Natural killer cell treated with Interleukin-12 subunit alpha and Interleukin-12 subunit beta and Interleukin-15 and Interleukin-18, amount 100 ng/mL, for 72 hours (primary cell): ENCODE measurements around the gene CFAP92. TPM values are rescaled to one million over a fixed set of nuclear protein-coding genes. Genes with fewer than 3 reads are reported as not detected.

Experiments used
- ATAC-seq, 2 donors: fragments of 150-1000 bp; cut with Tn5 transposase in 1 of 2; sonication (Bioruptor Pico), chemical (Tn5 transposase) in 1 of 2; 2 replicates each; pipeline ENCODE4 v1.10.0; 2021
- DNase-seq: peaks from one replicate; pipeline ENCODE4 v3.0.0; 2022; ENCODE audit warnings: low spot score
- H3K27ac Mint-ChIP-seq, 2 donors: 1 replicate in 1 of 2; 2 replicates in 1 of 2; pipeline ENCODE4 v1.8.0; 2022; ENCODE audit warnings: mixed read lengths in 2 of 2, mild to moderate bottlenecking in 1 of 2, moderate library complexity in 1 of 2
- H3K27me3 Mint-ChIP-seq, 2 donors: 1 replicate in 1 of 2; 2 replicates in 1 of 2; pipeline ENCODE4 v1.8.0; 2022; ENCODE audit warnings: mixed read lengths in 2 of 2
- H3K36me3 Mint-ChIP-seq: one replicate; pipeline ENCODE4 v1.8.0; 2022; ENCODE audit warnings: mixed read lengths
- H3K4me1 Mint-ChIP-seq, 2 donors: 1 replicate in 1 of 2; 2 replicates in 1 of 2; pipeline ENCODE4 v1.8.0; 2022; ENCODE audit warnings: low read depth in 2 of 2, mixed read lengths in 2 of 2, mild to moderate bottlenecking in 1 of 2
- H3K4me3 Mint-ChIP-seq: one replicate; pipeline ENCODE4 v1.8.0; 2022; ENCODE audit warnings: mixed read lengths
- H3K9me3 Mint-ChIP-seq: 2 replicates; pipeline ENCODE4 v1.8.0; 2022; ENCODE audit warnings: mixed read lengths
- total RNA-seq, 2 donors: library from RNA; stranded (reverse); gene quantifications; one replicate each; pipeline ENCODE4 v1.2.3, GENCODE V29; 2022

Gene CFAP92
- total RNA-seq, 2 donors from 2014 or later = 0.50 TPM; not detected in 1

DNA sequence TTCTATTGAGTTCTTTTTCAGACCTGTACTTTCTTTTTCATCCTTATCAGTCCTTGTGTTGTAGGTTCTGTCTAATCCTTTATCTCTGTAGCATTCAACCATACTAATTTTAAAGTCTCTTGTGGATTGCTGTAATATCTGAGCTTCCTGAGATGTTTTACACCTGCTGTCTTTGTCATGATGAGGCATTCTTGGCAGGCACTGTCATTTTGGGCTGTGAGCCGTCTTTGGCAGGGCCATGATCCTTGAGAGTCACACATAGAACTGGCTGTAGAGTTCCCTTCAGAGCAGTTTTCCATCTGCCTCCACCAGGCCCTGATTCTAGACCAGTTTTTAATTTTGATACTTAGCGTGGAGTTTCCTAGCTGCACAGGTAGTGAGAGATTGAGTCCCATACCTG lies 13.9 kb upstream of the CFAP92 start:
- Mint-ChIP-seq H3K36me3 (no peaks in the 10 kb centered on the region), H3K4me3 (no peak overlapping the region), H3K9me3 (no peaks in the 10 kb centered on the region), H3K4me1 (peaks cover 17 to 23% of the 10 kb centered on the region in 2 donors), H3K27ac (no peak overlapping the region), H3K27me3 (peaks cover 11 to 17% of the 10 kb centered on the region in 2 donors)
- DNase-seq (no peak), ATAC-seq (no peak)

DNA sequence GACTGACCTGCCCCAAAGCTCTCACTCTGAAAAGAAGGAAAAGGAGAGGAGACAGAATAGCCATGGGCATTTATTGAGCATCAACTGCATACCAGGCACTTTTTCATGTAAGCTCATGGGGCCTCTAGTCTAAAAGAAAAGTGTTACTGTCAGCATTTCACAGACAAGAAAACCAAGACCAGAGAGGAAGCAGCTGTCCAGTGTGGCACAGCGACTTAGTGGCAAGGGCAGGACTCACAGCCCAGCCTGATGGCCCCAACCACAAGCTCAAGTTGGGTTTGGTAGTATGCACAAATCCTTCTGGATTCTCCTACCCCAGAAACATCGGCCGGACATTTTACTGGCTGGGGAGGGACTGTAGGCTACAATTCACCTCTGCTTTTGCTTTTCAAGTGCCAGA lies 13.0 kb upstream of the CFAP92 start:
- Mint-ChIP-seq H3K4me1 (peaks cover 25 to 31% of the 10 kb centered on the region in 2 donors), H3K27me3 (peaks cover 19 to 26% of the 10 kb centered on the region in 2 donors)

DNA sequence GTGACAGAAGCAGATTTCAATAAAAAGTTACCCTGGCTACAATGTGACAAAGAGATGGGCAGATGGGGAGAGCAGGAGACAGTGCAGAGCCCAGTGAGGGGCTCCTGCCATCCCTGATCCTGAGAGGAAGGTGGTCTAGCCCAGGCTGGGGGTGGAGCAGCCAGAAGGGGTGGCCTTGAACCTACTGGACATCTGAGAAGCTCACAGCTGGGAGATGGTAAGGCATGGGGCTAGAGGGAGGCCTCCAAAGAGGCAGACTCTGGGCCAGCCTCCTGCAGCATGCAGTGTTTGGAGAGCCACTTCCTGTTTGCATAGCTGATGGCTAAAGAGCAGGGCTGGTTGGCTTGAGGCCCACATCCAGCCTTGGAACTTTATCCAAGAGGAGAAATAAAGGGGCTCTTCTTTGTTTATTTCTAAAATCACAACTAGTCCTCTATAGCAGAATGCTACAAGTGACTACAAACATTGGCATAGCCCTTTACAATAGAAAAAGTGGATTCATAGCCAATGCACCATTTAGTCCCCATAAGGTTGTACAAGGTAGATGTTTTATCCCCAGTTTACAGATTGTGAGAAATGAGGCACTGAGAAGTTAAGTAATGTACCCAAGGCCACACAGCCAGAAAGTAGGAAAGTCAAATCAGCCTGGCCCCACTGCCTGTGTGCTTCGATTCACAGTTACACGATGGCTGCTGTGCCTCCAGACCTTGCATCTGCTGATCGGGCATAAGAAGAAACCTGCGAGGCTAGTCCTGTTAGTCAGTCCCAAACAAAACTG lies 11.8 kb upstream of the CFAP92 start:
- H3K4me3 Mint-ChIP-seq = no peak overlapping the region
- H3K27me3 Mint-ChIP-seq = peaks cover 20 to 27% of the 10 kb centered on the region in 2 donors
- DNase-seq (no peak), ATAC-seq (no peak)
- H3K9me3 Mint-ChIP-seq = no peaks in the 10 kb centered on the region
- H3K4me1 Mint-ChIP-seq = peaks cover 27 to 31% of the 10 kb centered on the region in 2 donors
- H3K36me3 Mint-ChIP-seq = no peaks in the 10 kb centered on the region
- no peak overlapping the region for H3K27ac Mint-ChIP-seq

More for the DNA sequence above, 13.0 kb upstream of the CFAP92 start:
- H3K27ac Mint-ChIP-seq = no peak overlapping the region
- no peaks in the 10 kb centered on the region for H3K9me3 Mint-ChIP-seq
- no peaks in the 10 kb centered on the region for H3K36me3 Mint-ChIP-seq
- no peak overlapping the region for H3K4me3 Mint-ChIP-seq
- ATAC-seq = no peak
- no peak for DNase-seq

DNA sequence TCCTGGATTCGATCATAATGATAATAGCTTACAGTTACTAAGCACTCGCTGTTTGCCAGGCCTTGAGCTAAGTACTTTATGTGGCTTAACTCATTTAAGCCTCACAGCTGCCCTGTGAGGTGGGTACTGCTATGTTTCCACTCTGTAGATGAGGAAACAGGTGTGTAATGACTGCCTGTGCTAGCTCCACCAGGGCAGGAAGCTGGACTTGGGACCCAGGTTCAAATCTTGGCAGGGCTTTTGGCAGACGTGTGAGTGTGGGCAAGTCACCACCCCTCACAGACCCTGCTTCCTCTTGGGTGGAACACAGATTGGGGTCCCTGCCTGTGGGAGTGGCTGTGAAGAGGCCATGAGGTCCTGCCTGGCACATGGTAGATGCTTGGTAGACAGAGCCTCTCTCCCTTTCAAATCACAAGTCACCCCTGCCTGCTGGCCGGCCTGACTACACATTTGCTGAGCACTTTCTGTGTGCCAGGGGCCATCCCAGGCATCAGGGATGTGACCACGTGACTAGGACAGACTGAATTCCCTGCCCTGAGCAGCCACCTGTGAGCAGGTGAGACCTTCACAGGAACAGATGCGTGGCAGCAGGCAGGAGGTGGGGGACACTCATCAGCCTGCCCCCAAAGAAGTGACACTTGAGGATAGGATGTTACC lies 10.9 kb upstream of the CFAP92 start:
- H3K27ac Mint-ChIP-seq = peak overlapping the region in 1 of 2 donors; percentile 5
- H3K27me3 Mint-ChIP-seq = peaks cover 26 to 36% of the 10 kb centered on the region in 2 donors
- ATAC-seq (no peak), DNase-seq (no peak)
- H3K36me3 Mint-ChIP-seq = no peaks in the 10 kb centered on the region
- peaks cover 29 to 31% of the 10 kb centered on the region in 2 donors for H3K4me1 Mint-ChIP-seq
- H3K9me3 Mint-ChIP-seq = no peaks in the 10 kb centered on the region
- H3K4me3 Mint-ChIP-seq = peak overlapping the region; percentile 32

GRCh38 chr3:129003578-129004112 lies 9.8 kb upstream of the CFAP92 start:
- ATAC-seq (peak; percentile 59 to 79), DNase-seq (no peak)
- Mint-ChIP-seq H3K4me3 (peak overlapping the region; percentile 69), H3K27ac (no peak overlapping the region), H3K9me3 (no peaks in the 10 kb centered on the region), H3K27me3 (peaks cover 26 to 36% of the 10 kb centered on the region in 2 donors), H3K4me1 (peaks cover 29 to 31% of the 10 kb centered on the region in 2 donors), H3K36me3 (no peaks in the 10 kb centered on the region)

- Mint-ChIP-seq H3K27me3 (peaks cover 26 to 36% of the 10 kb centered on the region in 2 donors), H3K4me1 (peaks cover 29 to 31% of the 10 kb centered on the region in 2 donors), H3K4me3 (peak overlapping the region; percentile 69), H3K36me3 (no peaks in the 10 kb centered on the region), H3K27ac (no peak overlapping the region), H3K9me3 (no peaks in the 10 kb centered on the region)
- no peak for DNase-seq
- ATAC-seq = no peak
Measured at GRCh38 chr3:129002573-129003569, 9.0 kb upstream of the CFAP92 start.

DNA sequence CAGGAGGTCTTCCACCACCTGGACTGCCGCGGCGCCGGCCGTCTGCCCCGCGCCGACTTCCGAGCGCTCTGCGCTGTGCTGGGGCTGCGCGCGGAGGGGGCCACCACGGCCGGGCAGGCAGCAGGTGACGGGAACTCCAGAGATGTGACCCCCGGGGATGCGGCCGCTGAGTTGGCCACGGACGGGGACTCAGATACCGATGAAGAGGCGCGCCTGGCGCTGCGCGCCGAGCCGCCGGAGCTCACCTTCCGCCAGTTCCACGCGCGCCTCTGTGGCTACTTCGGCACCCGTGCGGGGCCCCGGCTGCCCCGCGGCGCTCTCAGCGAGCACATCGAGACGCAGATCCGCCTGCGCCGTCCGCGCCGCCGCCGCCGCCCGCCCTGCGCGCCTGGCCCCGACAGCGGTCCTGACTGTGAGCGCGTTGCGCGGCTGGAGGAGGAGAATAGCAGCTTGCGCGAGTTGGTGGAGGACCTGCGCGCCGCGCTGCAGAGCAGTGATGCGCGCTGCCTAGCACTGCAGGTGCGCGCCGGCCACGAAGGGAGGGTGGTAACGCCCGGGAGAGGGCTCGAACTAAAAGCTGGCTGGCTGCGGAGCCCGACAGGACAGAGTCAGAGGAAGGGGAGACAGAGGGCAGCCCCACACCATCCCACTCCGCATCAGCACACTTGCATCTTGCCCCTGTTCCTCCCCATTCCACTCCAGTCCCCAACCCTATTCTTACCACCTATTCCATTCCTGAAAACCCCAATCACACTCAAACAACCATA lies 8.1 kb upstream of the CFAP92 start:
- peak overlapping the region; percentile 69 for H3K4me3 Mint-ChIP-seq
- peaks cover 26 to 36% of the 10 kb centered on the region in 2 donors for H3K27me3 Mint-ChIP-seq
- H3K9me3 Mint-ChIP-seq = no peaks in the 10 kb centered on the region
- DNase-seq = no peak
- ATAC-seq = peak; percentile 56 to 60
- peaks cover 28 to 29% of the 10 kb centered on the region in 2 donors for H3K4me1 Mint-ChIP-seq
- H3K27ac Mint-ChIP-seq = no peak overlapping the region
- no peaks in the 10 kb centered on the region for H3K36me3 Mint-ChIP-seq

DNA sequence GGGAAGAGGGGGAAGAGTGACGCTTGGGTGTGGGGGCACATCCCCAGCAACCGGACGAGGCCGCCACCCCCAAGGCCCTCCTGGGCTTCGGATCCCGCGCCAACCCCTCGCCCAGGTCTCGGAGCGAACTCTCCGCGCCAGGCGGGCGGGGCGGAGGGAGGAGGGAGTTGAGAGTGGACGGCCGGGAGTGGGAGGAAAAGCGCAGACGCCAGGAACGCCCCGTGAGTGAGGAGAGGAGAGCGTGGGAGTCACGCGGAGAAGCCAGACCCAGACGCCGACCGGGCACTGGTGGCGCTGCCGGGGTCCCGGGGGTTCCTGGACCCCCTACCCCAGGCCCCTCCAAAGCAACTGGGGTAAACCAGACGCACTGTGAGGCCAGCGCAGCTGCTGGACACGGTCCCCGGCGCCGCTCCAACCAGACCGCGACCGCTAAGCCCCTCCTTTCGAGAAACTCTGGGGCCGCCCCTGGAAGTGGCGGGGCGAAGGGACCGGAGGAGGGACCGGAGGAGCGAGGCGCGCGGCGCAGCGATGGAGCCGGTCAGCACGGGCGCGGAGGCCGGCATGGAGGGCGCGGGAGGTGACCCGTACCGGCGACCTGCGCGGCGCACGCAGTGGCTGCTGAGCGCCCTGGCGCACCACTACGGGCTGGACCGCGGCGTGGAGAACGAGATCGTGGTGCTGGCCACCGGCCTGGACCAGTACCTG lies 7.4 kb upstream of the CFAP92 start, which contains the start of gene EFCC1:
TSS of gene EFCC1 (plus strand) at position 204 of the 705 bp plus-strand sequence. CDS start at position 529, 325 bp downstream.
- H3K4me3 Mint-ChIP-seq = peak within 1 kb of the TSS; percentile 69
- H3K9me3 Mint-ChIP-seq = no peaks in the 10 kb centered on the region
- peaks cover 28 to 29% of the 10 kb centered on the region in 2 donors for H3K4me1 Mint-ChIP-seq
- no peak within 1 kb of the TSS for H3K27ac Mint-ChIP-seq
- DNase-seq (no peak), ATAC-seq (peak; percentile 59 to 74)
- H3K36me3 Mint-ChIP-seq = no peaks in the 10 kb centered on the region
- H3K27me3 Mint-ChIP-seq = peaks cover 26 to 36% of the 10 kb centered on the region in 2 donors

GRCh38 chr3:129000742-129001100 lies 6.8 kb upstream of the CFAP92 start:
- DNase-seq (no peak), ATAC-seq (no peak)
- H3K9me3 Mint-ChIP-seq = no peaks in the 10 kb centered on the region
- no peaks in the 10 kb centered on the region for H3K36me3 Mint-ChIP-seq
- peaks cover 26 to 36% of the 10 kb centered on the region in 2 donors for H3K27me3 Mint-ChIP-seq
- H3K27ac Mint-ChIP-seq = no peak overlapping the region
- peaks cover 28 to 29% of the 10 kb centered on the region in 2 donors for H3K4me1 Mint-ChIP-seq
- H3K4me3 Mint-ChIP-seq = no peak overlapping the region

GRCh38 chr3:128999102-128999501 lies 5.2 kb upstream of the CFAP92 start:
- H3K4me1 Mint-ChIP-seq = peaks cover 19 to 27% of the 10 kb centered on the region in 2 donors
- H3K4me3 Mint-ChIP-seq = no peak overlapping the region
- H3K9me3 Mint-ChIP-seq = no peaks in the 10 kb centered on the region
- ATAC-seq (no peak), DNase-seq (no peak)
- H3K36me3 Mint-ChIP-seq = no peaks in the 10 kb centered on the region
- no peak overlapping the region for H3K27ac Mint-ChIP-seq
- H3K27me3 Mint-ChIP-seq = peaks cover 22 to 28% of the 10 kb centered on the region in 2 donors

- peaks cover 20 to 26% of the 10 kb centered on the region in 2 donors for H3K27me3 Mint-ChIP-seq
- H3K27ac Mint-ChIP-seq = no peak overlapping the region
- no peak overlapping the region for H3K4me3 Mint-ChIP-seq
- peaks cover 20 to 27% of the 10 kb centered on the region in 2 donors for H3K4me1 Mint-ChIP-seq
- ATAC-seq = no peak
- no peaks in the 10 kb centered on the region for H3K36me3 Mint-ChIP-seq
- H3K9me3 Mint-ChIP-seq = no peaks in the 10 kb centered on the region
- DNase-seq = no peak
Measured at GRCh38 chr3:128998561-128998960, 4.7 kb upstream of the CFAP92 start.

GRCh38 chr3:128997486-128998133 lies 3.7 kb upstream of the CFAP92 start:
- H3K4me3 Mint-ChIP-seq = no peak overlapping the region
- no peaks in the 10 kb centered on the region for H3K36me3 Mint-ChIP-seq
- H3K9me3 Mint-ChIP-seq = no peaks in the 10 kb centered on the region
- DNase-seq = no peak
- ATAC-seq = no peak
- H3K27ac Mint-ChIP-seq = no peak overlapping the region
- peaks cover 14 to 17% of the 10 kb centered on the region in 2 donors for H3K27me3 Mint-ChIP-seq
- peaks cover 12 to 21% of the 10 kb centered on the region in 2 donors for H3K4me1 Mint-ChIP-seq
